Neuronal stem cell (in vitro differentiated cells): ENCODE data around the gene PML.

ENCODE experiments used
- DNase-seq: peaks from one replicate; pipeline ENCODE4 v3.0.0-alpha.2; 2013; ENCODE audit warnings: low spot score
- H2AFZ ChIP-seq: one replicate; pipeline ENCODE4 v1.6.1; 2013; ENCODE audit warnings: mild to moderate bottlenecking, low read length, inconsistent platforms
- H2AK5ac ChIP-seq: 2 replicates; pipeline ENCODE4 v1.6.1; 2013; ENCODE audit warnings: low read depth, mild to moderate bottlenecking, inconsistent platforms, low read length, moderate library complexity, mixed read lengths
- H2BK120ac ChIP-seq: 2 replicates; pipeline ENCODE4 v1.6.1; 2013; ENCODE audit warnings: low read depth, mild to moderate bottlenecking, inconsistent platforms, low read length, moderate library complexity, mixed read lengths
- H2BK12ac ChIP-seq: one replicate; pipeline ENCODE4 v1.6.1; 2013; ENCODE audit warnings: low read length, inconsistent platforms
- H2BK15ac ChIP-seq: 2 replicates; pipeline ENCODE4 v1.6.1; 2013; ENCODE audit warnings: mild to moderate bottlenecking, low read length, inconsistent platforms, mixed read lengths
- H2BK5ac ChIP-seq: one replicate; pipeline ENCODE4 v1.6.1; 2013; ENCODE audit warnings: inconsistent platforms, mild to moderate bottlenecking, low read length, moderate library complexity
- H3K14ac ChIP-seq: one replicate; pipeline ENCODE4 v1.6.1; 2013; ENCODE audit warnings: low read length, inconsistent platforms
- H3K18ac ChIP-seq: 2 replicates; pipeline ENCODE4 v1.6.1; 2013; ENCODE audit warnings: low read length, inconsistent platforms
- H3K23ac ChIP-seq: 2 replicates; pipeline ENCODE4 v1.6.1; 2013; ENCODE audit warnings: low read depth, mild to moderate bottlenecking, mixed read lengths, low read length, inconsistent platforms; ENCODE audit not compliant: poor library complexity
- H3K27ac ChIP-seq: replicated peaks from 3 replicates; pipeline ENCODE4 v1.5.1; 2013; ENCODE audit warnings: low read length, inconsistent platforms
- H3K27me3 ChIP-seq, 3 experiments: 2 replicates each; pipeline ENCODE4 v1.6.1; 2013; ENCODE audit warnings: low read length in 3 of 3, mild to moderate bottlenecking in 2 of 3, inconsistent platforms in 1 of 3, low read depth in 1 of 3, mixed read lengths in 1 of 3, moderate library complexity in 1 of 3; ENCODE audit not compliant: control insufficient read depth in 3 of 3, insufficient read depth in 3 of 3
- H3K36me3 ChIP-seq, 2 donors: replicated peaks in 1 of 2; 2 replicates each; pipeline ENCODE4 v1.6.1; 2013; ENCODE audit warnings: low read length in 2 of 2; ENCODE audit not compliant: control insufficient read depth in 2 of 2, insufficient read depth in 2 of 2
- H3K4ac ChIP-seq: 2 replicates; pipeline ENCODE4 v1.6.1; 2013; ENCODE audit warnings: inconsistent platforms, mild to moderate bottlenecking, low read length, moderate library complexity
- H3K4me1 ChIP-seq, 2 donors: 1 replicate in 1 of 2; 2 replicates in 1 of 2; pipeline ENCODE4 v1.6.1; 2013; ENCODE audit warnings: low read length in 2 of 2, low read depth in 1 of 2; ENCODE audit not compliant: control insufficient read depth in 2 of 2, insufficient read depth in 1 of 2
- H3K4me2 ChIP-seq: one replicate; pipeline ENCODE4 v1.6.1; 2013; ENCODE audit warnings: mild to moderate bottlenecking, low read length, inconsistent platforms; ENCODE audit not compliant: insufficient read depth, poor library complexity, severe bottlenecking
- H3K4me3 ChIP-seq, 2 donors: 2 replicates each; pipeline ENCODE4 v1.5.1; 2013; ENCODE audit warnings: low read length in 2 of 2, mild to moderate bottlenecking in 2 of 2, inconsistent platforms in 1 of 2, moderate library complexity in 1 of 2
- H3K79me1 ChIP-seq: one replicate; pipeline ENCODE4 v1.6.1; 2013; ENCODE audit warnings: low read depth, mild to moderate bottlenecking, inconsistent platforms, low read length, moderate library complexity
- H3K9ac ChIP-seq: one replicate; pipeline ENCODE4 v1.6.1; 2013; ENCODE audit warnings: mild to moderate bottlenecking, low read depth, low read length, inconsistent platforms; ENCODE audit not compliant: poor library complexity
- H3K9me3 ChIP-seq, 2 donors: replicated peaks in 1 of 2; 2 replicates each; pipeline versions ENCODE3 to v1.6.1; 2013; ENCODE audit warnings: low read length in 2 of 2, mild to moderate bottlenecking in 2 of 2, inconsistent platforms in 1 of 2, low read depth in 1 of 2, mixed read lengths in 1 of 2, moderate library complexity in 1 of 2; ENCODE audit not compliant: control insufficient read depth in 2 of 2, insufficient read depth in 1 of 2
- H4K8ac ChIP-seq: one replicate; pipeline ENCODE4 v1.6.1; 2013; ENCODE audit warnings: low read depth, mild to moderate bottlenecking, inconsistent platforms, low read length, moderate library complexity
- H4K91ac ChIP-seq: one replicate; pipeline ENCODE4 v1.6.1; 2013; ENCODE audit warnings: low read length, low read depth, mild to moderate bottlenecking, inconsistent platforms; ENCODE audit not compliant: poor library complexity
- WGBS, 2 donors: extraction: QIAGEN DNeasy Blood & Tissue Kit; methylation state at CpG; one replicate each; pipeline ENCODE4 v1.1.7; 2013; ENCODE audit warnings: missing lambda C conversion rate in 2 of 2, mixed read lengths in 1 of 2; ENCODE audit not compliant: insufficient read length in 2 of 2, insufficient replicate concordance in 1 of 2; ENCODE audit errors: extremely low coverage in 2 of 2; 5-methylcytosine and 5-hydroxymethylcytosine counted together

Gene PML

DNA sequence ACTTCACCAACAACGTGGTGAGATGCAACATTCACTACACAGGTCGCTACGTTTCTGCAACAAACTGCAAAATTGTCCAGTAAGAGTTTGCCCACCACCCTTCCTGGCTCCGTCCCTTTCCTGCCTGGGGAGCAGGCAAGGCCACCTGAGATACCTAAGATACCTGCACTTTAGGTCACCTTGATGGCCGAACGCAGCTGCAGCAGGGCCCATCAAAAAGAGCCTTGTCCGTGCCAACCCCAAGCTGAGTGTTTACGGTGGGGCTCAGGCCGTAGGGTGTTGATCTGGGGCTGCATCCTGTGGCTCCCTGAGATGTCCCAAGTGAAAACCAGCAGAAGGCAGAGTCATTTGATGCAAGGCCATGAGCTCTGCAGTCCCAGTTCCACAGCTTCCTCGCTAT lies 45.0 kb upstream of the PML start:
- Histone ChIP-seq H4K91ac (no peak overlapping the region), H2AFZ (no peak overlapping the region), H2BK15ac (no peak overlapping the region), H2BK12ac (no peak overlapping the region), H3K4ac (no peak overlapping the region), H3K4me3 (no peak overlapping the region), H3K14ac (no peak overlapping the region), H4K8ac (no peak overlapping the region), H3K27ac (no peak overlapping the region), H3K9ac (no peak overlapping the region), H3K4me2 (no peak overlapping the region), H2AK5ac (no peak overlapping the region), H3K27me3 (peaks cover 0 to 3% (median 0%) of the 10 kb centered on the region in 3 experiments), H3K9me3 (no peaks in the 10 kb centered on the region), H3K4me1 (peaks cover 15 to 20% of the 10 kb centered on the region in 2 donors), H3K79me1 (no peaks in the 10 kb centered on the region), H3K36me3 (peaks cover 3 to 27% of the 10 kb centered on the region in 2 donors), H3K18ac (no peak overlapping the region), H2BK120ac (no peak overlapping the region), H3K23ac (no peak overlapping the region), H2BK5ac (no peak overlapping the region)
- DNase-seq, result no peak
- WGBS, 2 donors, result no CpG with 5 or more reads among the region's 10 CpGs

DNA sequence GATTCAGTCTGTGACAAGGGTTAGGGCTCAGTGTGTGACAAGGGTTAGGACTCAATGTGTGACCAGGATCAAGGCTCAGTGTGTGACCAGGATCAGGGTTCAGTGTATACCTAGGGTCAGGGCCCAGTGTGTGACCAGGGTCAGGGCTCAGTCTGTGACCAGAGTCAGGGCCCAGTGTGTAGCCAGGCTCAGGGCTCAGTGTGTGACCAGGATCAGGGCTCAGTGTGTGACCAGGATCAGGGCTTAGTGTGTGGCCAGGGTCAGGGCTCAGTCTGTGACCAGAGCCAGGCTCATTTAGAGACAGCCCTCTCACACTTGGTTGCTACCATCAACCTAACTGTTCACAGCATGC lies 44.1 kb upstream of the PML start:
- H2AK5ac ChIP-seq, result no peak overlapping the region
- H3K18ac ChIP-seq, result no peak overlapping the region
- H3K9me3 ChIP-seq, result no peaks in the 10 kb centered on the region
- no peak overlapping the region for H3K4ac ChIP-seq
- peaks cover 0 to 3% (median 0%) of the 10 kb centered on the region in 3 experiments for H3K27me3 ChIP-seq
- DNase-seq, result no peak
- H3K79me1 ChIP-seq, result no peaks in the 10 kb centered on the region
- no peak overlapping the region for H4K91ac ChIP-seq
- no peak overlapping the region for H2BK5ac ChIP-seq
- H3K27ac ChIP-seq, result no peak overlapping the region
- peak overlapping the region; percentile 58 for H2BK15ac ChIP-seq
- peak overlapping the region; percentile 50 for H3K14ac ChIP-seq
- H3K23ac ChIP-seq, result no peak overlapping the region
- H3K4me1 ChIP-seq, result peaks cover 9 to 18% of the 10 kb centered on the region in 2 donors
- no peak overlapping the region for H3K9ac ChIP-seq
- H2AFZ ChIP-seq, result no peak overlapping the region
- peak overlapping the region; percentile 82 for H4K8ac ChIP-seq
- H2BK120ac ChIP-seq, result no peak overlapping the region
- H3K4me2 ChIP-seq, result no peak overlapping the region
- peaks cover 3 to 27% of the 10 kb centered on the region in 2 donors for H3K36me3 ChIP-seq
- peak overlapping the region; percentile 30 for H2BK12ac ChIP-seq
- no peak overlapping the region for H3K4me3 ChIP-seq

DNA sequence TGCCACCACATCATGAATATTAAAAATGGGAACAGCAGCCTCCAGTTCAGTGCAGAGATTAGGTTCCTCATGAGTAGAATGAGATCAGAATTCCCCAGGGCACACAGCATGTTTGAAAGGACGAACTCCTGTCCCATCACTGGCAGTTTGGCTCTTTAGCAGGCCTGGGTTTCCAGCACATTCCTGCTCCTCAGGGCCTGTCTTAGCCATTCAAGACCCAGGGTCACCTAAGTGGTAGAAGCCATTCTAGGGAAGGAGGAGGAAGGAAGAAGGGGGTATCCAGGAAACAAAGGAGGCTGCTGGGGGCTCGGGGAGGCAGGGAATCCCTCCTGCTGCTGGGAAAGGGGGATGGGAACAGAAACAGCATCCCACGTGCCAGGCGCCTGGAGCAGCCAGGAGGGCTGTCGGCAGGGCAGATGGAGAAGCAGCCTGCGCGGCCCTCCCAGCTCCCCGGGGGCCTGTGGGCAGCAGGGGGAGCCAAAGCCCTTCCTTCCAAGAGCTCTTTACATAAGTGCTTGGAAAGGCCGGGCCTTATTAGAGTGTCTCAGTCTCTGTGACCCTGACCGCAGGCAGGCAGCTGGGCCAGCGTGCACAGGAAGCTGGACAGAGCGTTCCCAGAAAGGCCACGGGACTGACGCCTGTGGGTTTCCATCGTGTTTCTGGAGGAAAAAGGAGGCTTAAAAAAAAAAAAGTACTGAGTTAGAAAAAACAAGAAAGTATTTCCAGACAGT lies 43.5 kb upstream of the PML start:
- no peak overlapping the region for H2BK12ac ChIP-seq
- no CpG with 5 or more reads among the region's 15 CpGs for WGBS, 2 donors
- no peak overlapping the region for H3K4me3 ChIP-seq
- peak overlapping the region; percentile 78 for H2AFZ ChIP-seq
- H3K4me2 ChIP-seq, result no peak overlapping the region
- no peak overlapping the region for H3K9ac ChIP-seq
- H3K36me3 ChIP-seq, result peaks cover 3 to 27% of the 10 kb centered on the region in 2 donors
- H3K27ac ChIP-seq, result no peak overlapping the region
- H2BK5ac ChIP-seq, result no peak overlapping the region
- no peak overlapping the region for H2AK5ac ChIP-seq
- no peak overlapping the region for H2BK15ac ChIP-seq
- H3K4ac ChIP-seq, result no peak overlapping the region
- no peak overlapping the region for H2BK120ac ChIP-seq
- no peak overlapping the region for H3K23ac ChIP-seq
- no peak overlapping the region for H4K8ac ChIP-seq
- peak; percentile 71 for DNase-seq
- H3K4me1 ChIP-seq, result peaks cover 9 to 18% of the 10 kb centered on the region in 2 donors
- H3K27me3 ChIP-seq, result peaks cover 0 to 3% (median 0%) of the 10 kb centered on the region in 3 experiments
- H3K9me3 ChIP-seq, result no peaks in the 10 kb centered on the region
- no peak overlapping the region for H3K18ac ChIP-seq
- H3K79me1 ChIP-seq, result no peaks in the 10 kb centered on the region
- H4K91ac ChIP-seq, result no peak overlapping the region
- peak overlapping the region; percentile 50 for H3K14ac ChIP-seq

DNA sequence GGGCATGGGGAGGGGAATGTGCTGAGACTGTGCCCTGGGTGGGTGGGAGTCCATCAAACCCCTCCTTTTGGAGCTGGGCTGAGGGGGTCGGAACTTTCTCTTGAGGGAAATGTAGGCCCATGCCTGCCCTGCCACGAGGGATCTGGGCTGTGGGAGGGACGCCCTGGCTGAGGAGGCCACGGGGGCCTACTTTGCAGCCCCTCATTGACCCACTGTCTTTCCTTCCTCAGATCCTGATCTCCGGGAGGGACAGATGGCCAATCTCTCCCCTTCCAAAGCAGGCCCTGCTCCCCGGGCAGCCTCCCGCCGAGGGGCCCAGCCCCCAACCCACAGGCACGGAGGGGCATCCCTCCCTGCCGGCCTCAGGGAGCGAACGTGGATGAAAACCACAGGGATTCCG lies 42.9 kb upstream of the PML start:
- Histone ChIP-seq H3K27ac (no peak overlapping the region), H3K79me1 (no peaks in the 10 kb centered on the region), H3K27me3 (peaks cover 0 to 3% (median 3%) of the 10 kb centered on the region in 3 experiments), H4K8ac (no peak overlapping the region), H3K4me1 (peaks cover 9 to 18% of the 10 kb centered on the region in 2 donors), H2AK5ac (peak overlapping the region; percentile 76), H3K4ac (no peak overlapping the region), H3K36me3 (peaks cover 3 to 27% of the 10 kb centered on the region in 2 donors), H4K91ac (no peak overlapping the region), H3K14ac (peak overlapping the region; percentile 67), H3K4me3 (no peak overlapping the region), H2BK5ac (no peak overlapping the region), H3K18ac (peak overlapping the region; percentile 61), H2BK15ac (no peak overlapping the region), H2AFZ (peak overlapping the region; percentile 78), H3K9ac (no peak overlapping the region), H2BK12ac (no peak overlapping the region), H3K23ac (no peak overlapping the region), H2BK120ac (no peak overlapping the region), H3K4me2 (no peak overlapping the region), H3K9me3 (no peaks in the 10 kb centered on the region)
- no peak for DNase-seq
- WGBS, 2 donors, result no CpG with 5 or more reads among the region's 13 CpGs
